Measurements from ENCODE around the gene ICAM4. TPM values are rescaled to one million over a fixed set of nuclear protein-coding genes. Genes with fewer than 3 reads are reported as not detected.

ICAM4 gene
- total and polyA plus RNA-seq, 2 of the 13 experiments (the other 11 are each of a cell fraction or from before 2014, with no cell fraction given) = 2.9 to 4.0 TPM

DNA sequence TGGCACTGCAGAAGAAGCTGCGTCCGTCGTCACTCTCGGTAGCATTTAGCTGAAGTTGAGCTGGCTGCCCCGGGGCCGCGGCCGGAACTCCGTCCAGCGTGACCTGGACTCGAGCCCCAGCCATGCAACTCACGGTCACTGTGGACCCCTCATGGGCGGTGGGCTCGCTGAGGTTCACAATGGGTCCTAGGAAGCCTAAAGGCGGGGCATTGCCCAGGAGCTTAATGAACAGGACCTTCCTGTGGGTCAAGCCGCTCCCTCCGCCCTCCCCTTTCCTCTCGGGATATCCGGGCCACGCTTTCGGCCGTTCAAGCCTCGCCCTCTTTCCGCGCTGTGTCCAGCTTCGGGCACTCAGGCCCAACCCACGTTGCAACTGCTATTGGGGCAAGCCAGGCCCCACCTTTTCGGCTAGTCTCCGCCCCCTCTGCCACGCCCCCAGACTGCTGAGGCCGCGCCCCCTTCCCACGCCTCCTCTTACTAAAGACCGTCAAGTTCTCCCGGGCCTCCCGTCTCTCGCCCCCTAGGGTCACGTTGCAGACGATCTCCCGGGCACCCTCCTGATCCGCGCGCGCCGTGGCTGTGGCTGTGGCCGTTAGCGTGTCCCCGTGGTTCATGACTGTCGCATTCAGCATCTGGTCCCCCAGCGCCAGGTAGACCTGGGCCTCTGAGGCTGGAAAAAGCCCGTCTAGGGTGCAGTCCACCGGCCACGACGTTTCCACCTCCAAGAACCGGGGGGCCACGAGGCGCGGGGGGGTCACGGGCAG is 48.0 kb downstream of the ICAM4 start (continued):
- peak; percentile 72; the same call in 1 of the 2 replicates for TF ChIP-seq CSRNP1 (CRISPR knock-in tag; IDR thresholded peaks at IDR 0.05)
- no peak for TF ChIP-seq ZNF737 (CRISPR knock-in tag; IDR thresholded peaks at IDR 0.05; ENCODE audit: borderline replicate concordance)
- TF ChIP-seq RNF219 (CRISPR knock-in tag; IDR thresholded peaks at IDR 0.05) = no peak
- TF ChIP-seq, protein P1, sequence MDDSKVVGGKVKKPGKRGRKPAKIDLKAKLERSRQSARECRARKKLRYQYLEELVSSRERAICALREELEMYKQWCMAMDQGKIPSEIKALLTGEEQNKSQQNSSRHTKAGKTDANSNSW (CRISPR knock-in tag; IDR thresholded peaks at IDR 0.05; ENCODE audit: borderline replicate concordance) = no peak
- no peak for TF ChIP-seq GTF2F1 (IDR thresholded peaks at IDR 0.05; ENCODE audit: low read length)
- TF ChIP-seq NFYB (CRISPR knock-in tag; IDR thresholded peaks at IDR 0.05) = no peak
- TF ChIP-seq CBX5 (CRISPR knock-in tag; IDR thresholded peaks at IDR 0.05; ENCODE audit: borderline replicate concordance) = no peak
- TF ChIP-seq ZBED4 (CRISPR knock-in tag; IDR thresholded peaks at IDR 0.05; ENCODE audit: borderline replicate concordance) = peak; percentile 76; the same call in 1 of the 2 replicates
- no peak for TF ChIP-seq SIX1 (CRISPR knock-in tag; IDR thresholded peaks at IDR 0.05; ENCODE audit: borderline replicate concordance)
- no peak; the same call in 1 of the 2 replicates for TF ChIP-seq CEBPB (IDR thresholded peaks at IDR 0.05; ENCODE audit: borderline replicate concordance, low read depth, low read length)
- TF ChIP-seq, protein P2, sequence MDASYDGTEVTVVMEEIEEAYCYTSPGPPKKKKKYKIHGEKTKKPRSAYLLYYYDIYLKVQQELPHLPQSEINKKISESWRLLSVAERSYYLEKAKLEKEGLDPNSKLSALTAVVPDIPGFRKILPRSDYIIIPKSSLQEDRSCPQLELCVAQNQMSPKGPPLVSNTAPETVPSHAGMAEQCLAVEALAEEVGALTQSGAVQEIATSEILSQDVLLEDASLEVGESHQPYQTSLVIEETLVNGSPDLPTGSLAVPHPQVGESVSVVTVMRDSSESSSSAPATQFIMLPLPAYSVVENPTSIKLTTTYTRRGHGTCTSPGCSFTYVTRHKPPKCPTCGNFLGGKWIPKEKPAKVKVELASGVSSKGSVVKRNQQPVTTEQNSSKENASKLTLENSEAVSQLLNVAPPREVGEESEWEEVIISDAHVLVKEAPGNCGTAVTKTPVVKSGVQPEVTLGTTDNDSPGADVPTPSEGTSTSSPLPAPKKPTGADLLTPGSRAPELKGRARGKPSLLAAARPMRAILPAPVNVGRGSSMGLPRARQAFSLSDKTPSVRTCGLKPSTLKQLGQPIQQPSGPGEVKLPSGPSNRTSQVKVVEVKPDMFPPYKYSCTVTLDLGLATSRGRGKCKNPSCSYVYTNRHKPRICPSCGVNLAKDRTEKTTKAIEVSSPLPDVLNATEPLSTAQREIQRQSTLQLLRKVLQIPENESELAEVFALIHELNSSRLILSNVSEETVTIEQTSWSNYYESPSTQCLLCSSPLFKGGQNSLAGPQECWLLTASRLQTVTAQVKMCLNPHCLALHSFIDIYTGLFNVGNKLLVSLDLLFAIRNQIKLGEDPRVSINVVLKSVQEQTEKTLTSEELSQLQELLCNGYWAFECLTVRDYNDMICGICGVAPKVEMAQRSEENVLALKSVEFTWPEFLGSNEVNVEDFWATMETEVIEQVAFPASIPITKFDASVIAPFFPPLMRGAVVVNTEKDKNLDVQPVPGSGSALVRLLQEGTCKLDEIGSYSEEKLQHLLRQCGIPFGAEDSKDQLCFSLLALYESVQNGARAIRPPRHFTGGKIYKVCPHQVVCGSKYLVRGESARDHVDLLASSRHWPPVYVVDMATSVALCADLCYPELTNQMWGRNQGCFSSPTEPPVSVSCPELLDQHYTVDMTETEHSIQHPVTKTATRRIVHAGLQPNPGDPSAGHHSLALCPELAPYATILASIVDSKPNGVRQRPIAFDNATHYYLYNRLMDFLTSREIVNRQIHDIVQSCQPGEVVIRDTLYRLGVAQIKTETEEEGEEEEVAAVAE (CRISPR knock-in tag; IDR thresholded peaks at IDR 0.05; ENCODE audit: borderline replicate concordance) = no peak
- TF ChIP-seq, protein P3, sequence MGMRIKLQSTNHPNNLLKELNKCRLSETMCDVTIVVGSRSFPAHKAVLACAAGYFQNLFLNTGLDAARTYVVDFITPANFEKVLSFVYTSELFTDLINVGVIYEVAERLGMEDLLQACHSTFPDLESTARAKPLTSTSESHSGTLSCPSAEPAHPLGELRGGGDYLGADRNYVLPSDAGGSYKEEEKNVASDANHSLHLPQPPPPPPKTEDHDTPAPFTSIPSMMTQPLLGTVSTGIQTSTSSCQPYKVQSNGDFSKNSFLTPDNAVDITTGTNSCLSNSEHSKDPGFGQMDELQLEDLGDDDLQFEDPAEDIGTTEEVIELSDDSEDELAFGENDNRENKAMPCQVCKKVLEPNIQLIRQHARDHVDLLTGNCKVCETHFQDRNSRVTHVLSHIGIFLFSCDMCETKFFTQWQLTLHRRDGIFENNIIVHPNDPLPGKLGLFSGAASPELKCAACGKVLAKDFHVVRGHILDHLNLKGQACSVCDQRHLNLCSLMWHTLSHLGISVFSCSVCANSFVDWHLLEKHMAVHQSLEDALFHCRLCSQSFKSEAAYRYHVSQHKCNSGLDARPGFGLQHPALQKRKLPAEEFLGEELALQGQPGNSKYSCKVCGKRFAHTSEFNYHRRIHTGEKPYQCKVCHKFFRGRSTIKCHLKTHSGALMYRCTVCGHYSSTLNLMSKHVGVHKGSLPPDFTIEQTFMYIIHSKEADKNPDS (CRISPR knock-in tag; IDR thresholded peaks at IDR 0.05) = 0 out of 2 replicates have a peak, but pooled peaks have one; percentile 49
